HG03066 (cell line): ENCODE measurements around the gene HS1BP3.
A peak's percentile ranks its signal among the peaks of the same experiment; 100 is the strongest.

ENCODE experiments used
- ATAC-seq: cut with Tn5 transposase; IDR thresholded peaks from one replicate; pipeline ENCODE4 v1.9.1; 2021; ENCODE audit warnings: low read depth; ENCODE audit not compliant: unreplicated experiment

Gene HS1BP3

GRCh38 chr2:20650877-20651730 lies at the start of gene HS1BP3:
Gene HS1BP3 (minus strand): TSS chr2:20651098. CDS start chr2:20651063, 35 bp downstream.
- peak; percentile 95 for ATAC-seq

GRCh38 chr2:20698916-20699613 lies 48.2 kb upstream of the HS1BP3 start:
- peak; percentile 65 for ATAC-seq

GRCh38 chr2:20697322-20697934 lies 46.5 kb upstream of the HS1BP3 start:
- ATAC-seq = no peak

- ATAC-seq = no peak
These were observed 45.5 kb upstream of the HS1BP3 start for GRCh38 chr2:20696366-20696765.

- no peak for ATAC-seq
These were observed 42.4 kb upstream of the HS1BP3 start for GRCh38 chr2:20693317-20693716.

- ATAC-seq = no peak
These were observed 41.2 kb upstream of the HS1BP3 start for GRCh38 chr2:20692081-20692480.

GRCh38 chr2:20691076-20691734 lies 40.3 kb upstream of the HS1BP3 start:
- ATAC-seq = no peak

- ATAC-seq = no peak
These were observed 38.7 kb upstream of the HS1BP3 start for GRCh38 chr2:20689428-20690264.

GRCh38 chr2:20687260-20687832 lies 36.4 kb upstream of the HS1BP3 start:
- ATAC-seq = no peak

- ATAC-seq = no peak
These were observed 33.7 kb upstream of the HS1BP3 start for GRCh38 chr2:20684581-20685063.

- ATAC-seq = no peak
These were observed 31.4 kb upstream of the HS1BP3 start for GRCh38 chr2:20682167-20682920.

- no peak for ATAC-seq
These were observed 30.0 kb upstream of the HS1BP3 start for GRCh38 chr2:20680744-20681375.

- no peak for ATAC-seq
These were observed 27.9 kb upstream of the HS1BP3 start for GRCh38 chr2:20678780-20679179.

- ATAC-seq = no peak
These were observed 27.1 kb upstream of the HS1BP3 start for GRCh38 chr2:20678086-20678395.

GRCh38 chr2:20677301-20678085 lies 26.6 kb upstream of the HS1BP3 start:
- ATAC-seq = no peak

- ATAC-seq = no peak
These were observed 25.7 kb upstream of the HS1BP3 start for GRCh38 chr2:20676353-20677215.
